Activated T-helper 2 cell treated with anti-CD3 and anti-CD28 coated beads, Interferon-gamma antibody, Interleukin-2, Interleukin-4, amounts not matched to agents 10 μg/mL and 5 μg/mL and 100 μg/mL, durations not matched to agents 14 hours and 24 hours and 36 hours (primary cell): ENCODE measurements around the gene CNTLN. TPM values are rescaled to one million over a fixed set of nuclear protein-coding genes. Genes with fewer than 3 reads are reported as not detected.
"Not testable (repeated sequence)": the region's sequence is repeated elsewhere in the genome, so short reads cannot be mapped to it uniquely, and the experiment has no call there.

Experiments
- DNase-seq: peaks from one replicate; pipeline ENCODE4 v3.0.0; 2021; ENCODE audit warnings: low spot score
- H3K27ac Mint-ChIP-seq: one replicate; pipeline ENCODE4 v1.8.0; 2021; ENCODE audit warnings: mixed read lengths
- H3K27me3 Mint-ChIP-seq: one replicate; pipeline ENCODE4 v1.8.0; 2021; ENCODE audit warnings: low read depth, mixed read lengths
- H3K36me3 Mint-ChIP-seq: one replicate; pipeline ENCODE4 v1.8.0; 2021; ENCODE audit warnings: low read depth, mixed read lengths
- H3K4me1 Mint-ChIP-seq: one replicate; pipeline ENCODE4 v1.8.0; 2021; ENCODE audit warnings: low read depth, mixed read lengths
- H3K4me3 Mint-ChIP-seq: one replicate; pipeline ENCODE4 v1.8.0; 2021; ENCODE audit warnings: low read depth, mild to moderate bottlenecking, moderate library complexity, mixed read lengths
- H3K9me3 Mint-ChIP-seq: one replicate; pipeline ENCODE4 v1.8.0; 2021; ENCODE audit warnings: mixed read lengths
- intact Hi-C: fragments of 100-400 bp; cut with micrococcal nuclease; formaldehyde crosslinking; loops from one replicate; pipeline ENCODE4 v1.15.1; 2023
- total RNA-seq: library from RNA; stranded (reverse); gene quantifications from 2 replicates; pipeline ENCODE4 v1.2.3, GENCODE V29; 2022

CNTLN gene
- total RNA-seq, 1 donor from 2014 or later = 1.6 TPM

DNA sequence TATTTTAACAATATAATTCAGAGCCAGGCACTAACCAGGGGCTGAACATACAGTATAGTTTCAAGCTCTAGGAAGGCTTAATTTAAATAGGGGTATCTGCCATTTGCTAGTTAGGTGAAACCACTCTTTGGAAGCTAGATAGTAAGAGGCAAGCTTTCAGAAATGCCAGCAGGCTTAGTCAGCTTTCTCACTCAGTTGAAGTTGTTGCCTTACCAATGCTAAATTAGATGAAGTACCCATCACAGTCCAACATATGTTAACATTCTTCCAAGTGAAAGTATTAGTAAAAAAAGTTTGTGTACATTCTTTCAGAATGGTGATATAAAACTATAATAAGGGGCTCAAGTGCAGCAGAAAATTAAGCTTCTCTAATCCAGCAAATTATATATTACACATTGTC, 215.0 kb downstream of the CNTLN start:
- Mint-ChIP-seq H3K27me3 (no peaks in the 10 kb centered on the region), H3K27ac (no peak overlapping the region), H3K4me1 (no peaks in the 10 kb centered on the region), H3K4me3 (no peak overlapping the region), H3K9me3 (peaks cover 7% of the 10 kb centered on the region), H3K36me3 (no peaks in the 10 kb centered on the region)
- intact Hi-C loops = no loop called here
- no peak for DNase-seq

DNA sequence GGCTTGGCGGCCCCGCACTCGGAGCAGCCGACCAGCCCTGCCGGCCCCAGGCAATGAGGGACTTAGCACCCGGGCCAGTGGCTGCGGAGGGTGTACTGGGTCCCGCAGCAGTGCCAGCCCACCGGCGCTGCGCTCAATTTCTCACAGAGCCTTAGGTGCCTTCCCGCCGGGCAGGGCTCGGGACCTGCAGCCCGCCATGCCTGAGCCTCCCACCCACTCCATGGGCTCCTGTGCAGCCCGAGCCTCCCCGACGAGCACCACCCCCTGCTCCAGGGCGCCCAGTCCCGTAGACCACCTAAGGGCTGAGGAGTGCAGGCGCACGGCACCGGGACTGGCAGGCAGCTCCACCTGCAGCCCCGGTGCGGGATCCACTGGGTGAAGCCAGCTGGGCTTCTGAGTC, 219.2 kb downstream of the CNTLN start:
- intact Hi-C loops, H3K27me3 Mint-ChIP-seq, DNase-seq, H3K36me3 Mint-ChIP-seq, H3K4me3 Mint-ChIP-seq, H3K4me1 Mint-ChIP-seq, H3K27ac Mint-ChIP-seq, H3K9me3 Mint-ChIP-seq: not testable (repeated sequence)

DNA sequence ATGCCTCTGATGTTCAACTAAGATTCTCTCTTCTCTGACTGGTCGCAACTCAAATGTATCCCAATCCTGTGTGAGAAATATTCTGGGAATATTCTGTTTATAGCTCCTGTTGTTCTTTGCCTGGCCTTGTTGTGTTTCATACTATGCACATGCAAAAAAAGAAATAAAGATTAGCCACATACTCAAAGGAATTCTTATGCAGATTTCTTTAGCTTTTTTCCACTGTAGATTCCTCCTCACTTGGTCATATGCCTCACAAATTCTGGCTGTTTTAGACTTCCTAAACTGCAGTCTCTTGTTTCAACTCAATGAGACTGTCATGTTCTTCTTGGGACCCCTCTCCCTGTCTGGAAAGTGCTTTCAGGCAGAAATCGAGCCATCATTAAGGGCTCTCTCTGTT, 226.5 kb downstream of the CNTLN start:
- Mint-ChIP-seq H3K27me3 (no peaks in the 10 kb centered on the region), H3K9me3 (peaks cover 4% of the 10 kb centered on the region), H3K4me1 (no peaks in the 10 kb centered on the region), H3K27ac (no peak overlapping the region), H3K36me3 (no peaks in the 10 kb centered on the region), H3K4me3 (no peak overlapping the region)
- intact Hi-C loops = no loop called here
- no peak for DNase-seq

DNA sequence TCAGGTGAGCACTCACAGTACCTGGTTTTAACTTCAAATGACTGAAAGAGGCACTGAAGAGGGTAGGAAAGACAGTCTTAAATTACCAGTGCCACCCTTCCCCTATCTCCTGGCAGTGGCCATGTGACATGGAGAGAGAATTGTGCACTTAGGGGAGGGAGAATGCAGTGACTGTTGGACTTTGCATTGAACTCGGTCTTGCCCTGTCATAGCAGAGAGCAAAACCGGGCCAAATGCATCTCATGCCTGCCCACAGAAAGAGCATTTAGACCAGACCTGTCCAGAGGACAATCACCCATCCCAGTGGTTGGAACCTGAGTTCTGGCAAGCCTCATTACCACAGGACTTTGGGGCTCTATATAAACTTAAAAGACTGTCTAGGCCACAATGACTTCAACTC, 232.2 kb downstream of the CNTLN start:
- H3K27ac Mint-ChIP-seq = no peak overlapping the region
- no peak for DNase-seq
- H3K9me3 Mint-ChIP-seq = peaks cover 8% of the 10 kb centered on the region
- no peaks in the 10 kb centered on the region for H3K36me3 Mint-ChIP-seq
- H3K4me1 Mint-ChIP-seq = no peaks in the 10 kb centered on the region
- H3K27me3 Mint-ChIP-seq = no peaks in the 10 kb centered on the region
- H3K4me3 Mint-ChIP-seq = no peak overlapping the region
- intact Hi-C loops = no loop called here

DNA sequence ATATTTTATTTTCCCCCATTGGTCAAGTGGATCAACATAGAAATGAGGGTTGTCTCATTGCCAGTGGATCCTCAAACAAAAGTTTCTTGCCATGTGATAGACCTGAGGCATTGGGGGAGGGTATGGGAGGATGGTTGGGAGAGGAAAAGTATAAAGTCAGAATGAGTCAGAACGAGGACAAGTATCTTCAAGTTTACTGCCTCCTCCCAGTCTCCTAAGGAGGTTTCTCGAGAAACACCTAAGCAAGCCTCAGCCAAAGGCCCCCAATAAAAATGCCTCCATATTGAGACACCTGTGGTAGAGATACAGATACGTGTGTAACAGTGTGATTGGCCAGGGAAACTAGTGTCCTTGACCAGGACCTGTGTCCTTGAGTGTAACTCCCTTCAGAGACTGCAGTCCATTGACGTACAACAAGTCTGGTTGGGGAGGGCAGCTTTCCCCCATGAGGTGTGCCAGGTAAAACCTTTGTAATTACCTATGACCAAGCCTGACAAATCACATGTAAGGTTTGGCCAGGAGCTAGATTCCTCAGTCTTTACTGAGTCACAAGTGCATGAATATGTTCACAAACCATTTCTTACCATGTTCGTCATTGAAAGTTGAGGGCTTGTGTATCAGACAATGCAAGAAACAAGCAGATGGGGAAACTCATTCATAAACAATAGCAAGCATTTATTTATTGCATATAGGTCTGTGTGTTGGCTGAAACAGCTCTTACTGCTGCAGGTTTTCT, 245.5 kb downstream of the CNTLN start:
- Mint-ChIP-seq H3K36me3 (no peaks in the 10 kb centered on the region), H3K27ac (no peak overlapping the region), H3K4me1 (no peaks in the 10 kb centered on the region), H3K9me3 (peaks cover 16% of the 10 kb centered on the region), H3K4me3 (no peak overlapping the region), H3K27me3 (no peaks in the 10 kb centered on the region)
- intact Hi-C loops = no loop called here
- no peak for DNase-seq

DNA sequence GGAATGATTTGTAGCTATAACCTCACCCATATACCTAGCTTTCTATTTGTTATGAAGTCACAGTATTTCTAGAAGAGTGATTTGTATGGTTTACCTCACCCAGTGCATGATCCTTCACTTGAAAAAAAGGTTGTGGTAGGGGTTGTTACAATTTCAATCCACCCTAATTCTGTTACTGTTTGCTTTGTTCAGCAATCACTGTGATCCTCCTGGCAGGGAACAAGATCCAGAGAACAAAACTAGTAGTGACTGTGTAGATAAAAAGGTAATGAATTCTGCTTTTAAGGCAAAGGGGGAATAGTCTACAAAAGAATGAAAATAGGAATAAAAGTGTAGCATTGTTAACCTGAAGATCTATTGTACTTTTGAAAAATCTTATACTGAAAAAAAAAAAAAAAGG, 252.7 kb downstream of the CNTLN start:
- intact Hi-C loops = no loop called here
- Mint-ChIP-seq H3K9me3 (peaks cover 3% of the 10 kb centered on the region), H3K4me1 (no peaks in the 10 kb centered on the region), H3K27me3 (no peaks in the 10 kb centered on the region), H3K4me3 (no peak overlapping the region), H3K27ac (no peak overlapping the region), H3K36me3 (no peaks in the 10 kb centered on the region)
- DNase-seq = no peak

DNA sequence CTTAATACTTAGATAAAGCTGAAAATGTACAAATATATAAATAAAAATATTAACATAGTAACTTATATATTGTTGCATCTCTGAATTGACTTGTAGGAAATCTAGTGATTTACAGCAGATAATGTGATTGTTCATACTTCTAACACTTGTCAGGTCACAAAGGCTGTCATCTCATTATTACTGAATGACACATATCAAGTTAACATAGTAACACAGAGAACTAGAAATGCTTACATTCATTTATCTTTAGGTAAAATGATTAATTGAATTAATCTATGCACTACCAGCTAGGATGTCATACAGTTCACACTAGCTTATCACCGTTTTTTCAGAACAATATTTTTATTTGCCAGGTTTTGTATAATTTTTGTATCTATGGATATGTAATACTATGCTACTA, 254.2 kb downstream of the CNTLN start:
- Mint-ChIP-seq H3K27me3 (no peaks in the 10 kb centered on the region), H3K4me1 (no peaks in the 10 kb centered on the region), H3K27ac (no peak overlapping the region), H3K36me3 (no peaks in the 10 kb centered on the region), H3K4me3 (no peak overlapping the region), H3K9me3 (peaks cover 3% of the 10 kb centered on the region)
- intact Hi-C loops = no loop called here
- DNase-seq = no peak

DNA sequence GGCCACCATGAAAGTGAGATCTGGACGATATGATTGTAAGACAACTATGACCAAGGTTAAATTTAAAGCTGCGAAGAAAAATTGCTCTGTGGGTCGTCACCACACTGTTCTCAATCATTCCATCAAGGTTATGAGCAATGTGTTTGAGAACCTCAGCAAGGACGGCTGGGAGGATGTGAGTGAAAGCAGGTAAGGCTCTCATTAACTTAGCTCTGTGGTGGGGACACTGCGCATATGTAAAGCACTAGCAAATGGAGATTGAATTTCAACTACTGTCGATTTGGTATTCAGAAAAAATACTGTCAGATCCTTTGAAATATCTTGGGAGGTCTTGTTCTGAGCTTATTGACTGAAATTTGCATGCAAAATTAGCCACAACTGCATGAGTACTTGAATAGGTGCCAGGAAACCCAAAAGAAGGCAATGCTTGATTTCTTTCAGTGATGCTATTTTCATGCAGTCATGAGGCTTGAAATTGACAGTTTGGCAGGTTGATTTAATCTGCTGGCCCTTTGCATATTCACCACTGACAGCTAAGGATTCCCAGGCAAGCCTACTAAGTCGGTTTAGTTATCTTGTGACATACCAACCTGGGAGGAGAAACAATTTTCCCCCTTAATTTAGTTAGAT, 260.2 kb downstream of the CNTLN start:
- no peaks in the 10 kb centered on the region for H3K27me3 Mint-ChIP-seq
- H3K36me3 Mint-ChIP-seq = no peaks in the 10 kb centered on the region
- DNase-seq = no peak
- intact Hi-C loops = no loop called here
- H3K4me1 Mint-ChIP-seq = no peaks in the 10 kb centered on the region
- no peak overlapping the region for H3K27ac Mint-ChIP-seq
- H3K4me3 Mint-ChIP-seq = no peak overlapping the region
- H3K9me3 Mint-ChIP-seq = peaks cover 4% of the 10 kb centered on the region

DNA sequence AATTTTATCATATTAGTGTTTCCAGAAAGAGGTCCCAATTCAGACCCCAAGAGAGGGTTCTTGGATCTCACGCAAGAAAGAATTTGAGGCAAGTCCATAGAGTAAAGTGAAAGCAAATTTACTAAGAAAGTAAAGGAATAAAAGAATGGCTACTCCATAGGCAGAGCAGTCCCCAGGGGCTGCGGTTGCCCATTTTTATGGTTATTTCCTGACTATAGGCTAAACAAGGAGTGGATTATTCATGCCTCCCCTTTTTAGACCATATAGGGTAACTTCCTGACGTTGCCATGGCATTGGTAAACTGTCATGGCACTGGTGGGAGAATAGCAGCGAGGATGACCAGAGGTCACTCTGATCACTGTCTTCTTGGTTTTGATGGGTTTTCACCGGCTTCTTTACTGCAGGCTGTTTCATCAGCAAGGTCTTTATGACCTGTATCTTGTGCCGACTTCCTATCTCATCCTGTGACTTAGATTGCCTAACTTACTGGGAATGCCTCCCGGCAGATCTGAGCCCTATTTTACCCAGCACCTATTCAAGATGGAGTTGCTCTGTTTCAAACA, 262.4 kb downstream of the CNTLN start:
- H3K36me3 Mint-ChIP-seq, H3K27me3 Mint-ChIP-seq, H3K9me3 Mint-ChIP-seq, H3K4me3 Mint-ChIP-seq, H3K4me1 Mint-ChIP-seq, DNase-seq, H3K27ac Mint-ChIP-seq, intact Hi-C loops: not testable (repeated sequence)

DNA sequence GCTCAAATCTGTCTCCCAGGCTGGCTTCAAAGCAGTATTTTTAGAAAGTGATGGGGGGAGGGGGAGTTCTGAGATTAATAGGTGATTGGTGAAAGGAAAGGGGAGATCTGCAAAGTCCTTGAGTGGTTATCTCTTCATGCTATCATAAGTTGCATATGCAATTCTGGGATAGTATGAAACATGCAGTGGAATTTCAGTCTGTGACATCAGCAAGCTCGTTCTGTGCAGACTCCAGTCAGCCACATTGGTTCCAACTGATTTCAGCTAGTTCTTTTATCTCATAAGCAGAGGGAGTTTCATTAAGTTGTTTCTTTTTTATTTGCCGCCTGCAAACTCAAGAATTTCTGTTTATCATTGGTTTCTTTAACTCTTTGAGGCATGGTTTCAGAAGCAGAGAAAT, 263.5 kb downstream of the CNTLN start:
- intact Hi-C loops = no loop called here
- no peaks in the 10 kb centered on the region for H3K4me1 Mint-ChIP-seq
- H3K27me3 Mint-ChIP-seq = no peaks in the 10 kb centered on the region
- H3K4me3 Mint-ChIP-seq = no peak overlapping the region
- no peaks in the 10 kb centered on the region for H3K36me3 Mint-ChIP-seq
- peaks cover 4% of the 10 kb centered on the region for H3K9me3 Mint-ChIP-seq
- no peak overlapping the region for H3K27ac Mint-ChIP-seq
- no peak for DNase-seq

DNA sequence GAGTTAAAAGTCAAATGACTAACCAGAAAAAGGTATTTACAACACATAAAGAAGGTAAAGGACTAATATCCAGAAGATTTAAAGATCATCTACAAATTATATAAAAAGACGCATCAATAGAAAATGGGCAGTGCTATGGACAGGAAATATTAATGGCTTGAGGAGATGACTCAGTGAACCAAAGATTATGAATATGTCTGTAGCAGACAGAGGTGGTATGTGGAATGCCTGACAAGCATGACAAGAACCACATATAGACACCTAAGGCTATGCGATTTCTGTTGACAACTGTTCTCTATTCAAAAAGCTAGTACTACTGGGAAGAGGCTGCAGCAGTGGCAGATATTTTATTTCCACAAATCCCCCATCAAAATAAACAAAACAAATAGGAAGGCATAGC, 267.0 kb downstream of the CNTLN start:
- no peak overlapping the region for H3K4me3 Mint-ChIP-seq
- no peaks in the 10 kb centered on the region for H3K27me3 Mint-ChIP-seq
- intact Hi-C loops = no loop called here
- no peaks in the 10 kb centered on the region for H3K4me1 Mint-ChIP-seq
- no peak for DNase-seq
- H3K9me3 Mint-ChIP-seq = peaks cover 4% of the 10 kb centered on the region
- H3K27ac Mint-ChIP-seq = no peak overlapping the region
- H3K36me3 Mint-ChIP-seq = no peaks in the 10 kb centered on the region

DNA sequence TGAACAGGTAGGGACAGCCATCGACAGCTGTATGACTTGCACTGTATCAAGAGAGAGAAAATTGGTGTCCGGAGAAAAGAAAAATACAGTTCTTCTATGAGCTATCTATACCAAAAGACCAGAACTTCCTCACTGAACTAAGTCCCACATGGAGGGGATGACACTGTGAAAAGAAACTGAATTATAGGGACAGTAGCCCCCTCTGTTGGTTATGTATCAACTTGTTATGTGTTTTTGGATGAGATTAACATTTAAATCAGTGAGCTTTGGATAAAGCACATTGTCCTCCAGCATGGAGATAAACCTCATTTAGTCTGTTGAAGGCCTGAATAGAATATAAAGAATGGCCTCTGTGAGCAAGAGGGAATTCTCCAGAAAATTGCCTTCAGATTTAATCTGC, 267.5 kb downstream of the CNTLN start:
- DNase-seq = no peak
- Mint-ChIP-seq H3K9me3 (peaks cover 5% of the 10 kb centered on the region), H3K27me3 (no peaks in the 10 kb centered on the region), H3K4me3 (no peak overlapping the region), H3K4me1 (no peaks in the 10 kb centered on the region), H3K27ac (no peak overlapping the region), H3K36me3 (no peaks in the 10 kb centered on the region)
- intact Hi-C loops = no loop called here

DNA sequence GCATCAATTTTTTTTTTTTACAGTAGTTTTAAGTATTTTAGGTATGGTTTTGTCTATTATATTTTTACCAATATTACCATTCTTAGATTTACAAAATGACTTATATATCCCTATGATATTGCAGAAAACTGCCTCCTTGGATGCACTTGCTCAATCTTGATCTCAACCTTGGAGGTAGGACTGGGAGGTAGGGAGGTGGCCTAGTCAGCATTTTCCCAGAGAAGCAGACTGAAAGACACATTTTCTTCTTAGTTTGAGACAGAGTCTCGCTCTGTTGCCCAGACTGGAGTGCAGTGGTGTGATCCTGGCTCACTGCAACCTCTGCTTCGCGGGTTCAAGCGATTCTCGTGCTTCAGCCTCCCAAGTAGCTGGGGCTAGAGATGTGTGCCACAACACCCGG, 268.7 kb downstream of the CNTLN start:
- Mint-ChIP-seq H3K27me3 (no peaks in the 10 kb centered on the region), H3K9me3 (peaks cover 9% of the 10 kb centered on the region), H3K27ac (no peak overlapping the region), H3K36me3 (no peaks in the 10 kb centered on the region), H3K4me1 (no peaks in the 10 kb centered on the region), H3K4me3 (no peak overlapping the region)
- no peak for DNase-seq
- intact Hi-C loops = no loop called here
